HCT116 (cell line): ENCODE measurements around the gene EXD3. TPM values are rescaled to one million over a fixed set of nuclear protein-coding genes. Genes with fewer than 3 reads are reported as not detected.

Experiments
- ATAC-seq: fragments of 200-7000 bp; cut with Tn5 transposase; 2 replicates; pipeline ENCODE4 v1.9.1; 2020; ENCODE audit warnings: mild to moderate bottlenecking, moderate library complexity
- BruUV-seq: library from RNA; stranded (reverse); fragments of 400-500 nt; replicated peaks from 2 replicates; lab custom pipeline; 2021; lab: Mats Ljungman, UMichigan
- CTCF ChIA-PET: fragments of 300-600 bp; sonication (Branson Sonifier 250); formaldehyde crosslinking; loops from one replicate; lab custom pipeline; 2021; ENCODE audit warnings: antibody characterized with exemption; lab: Charles Lee
- POLR2A ChIA-PET: fragments of 300-600, 350-600 bp; sonication (Branson Sonifier 250); formaldehyde crosslinking; loops from one replicate; lab custom pipeline; 2021; ENCODE audit warnings: antibody characterized with exemption; lab: Charles Lee
- RAD21 ChIA-PET, 2 experiments: fragments of 300-600 bp; sonication (Branson Sonifier 250); formaldehyde crosslinking; loops; one replicate each; lab custom pipeline; 2023; ENCODE audit warnings: low total read pairs in 2 of 2; ENCODE audit not compliant: uncharacterized antibody in 2 of 2, unreplicated experiment in 2 of 2, low non-redundant PET in 1 of 2; lab: Charles Lee
- DNase-seq: peaks from one replicate; pipeline ENCODE4 v3.0.0-alpha.2; 2010; ENCODE audit warnings: low read depth, low spot score
- H2AFZ ChIP-seq: fragments of 200-600 bp; shearing (Covaris generic), sonication (generic); 2 replicates; pipeline ENCODE4 v1.6.1; 2017; ENCODE audit warnings: low read depth, mixed run types, mixed read lengths, antibody characterized with exemption, low read length; ENCODE audit not compliant: poor library complexity, severe bottlenecking
- H3K27ac ChIP-seq: 2 replicates; pipeline ENCODE4 v1.5.1; 2012; ENCODE audit warnings: low read depth, low read length
- H3K27me3 ChIP-seq: fragments of 200-600 bp; sonication (generic); 2 replicates; pipeline ENCODE4 v1.6.1; 2016; ENCODE audit warnings: mixed run types, low read length, mixed read lengths; ENCODE audit not compliant: insufficient read depth
- H3K36me3 ChIP-seq, 2 experiments: fragments of 200-500 bp in 1 of 2; fragments of 200-600 bp in 1 of 2; sonication (Bioruptor generic) in 1 of 2; sonication (generic) in 1 of 2; 2 replicates each; pipeline versions ENCODE4 v1.5.1 to v1.6.1; 2014 to 2016; ENCODE audit warnings: low read length in 2 of 2, inconsistent platforms in 1 of 2, mixed read lengths in 1 of 2, mixed run types in 1 of 2; ENCODE audit not compliant: insufficient read depth in 2 of 2, control insufficient read depth in 1 of 2
- H3K4me1 ChIP-seq, 2 experiments: fragments of 200-600 bp in 1 of 2; sonication (generic) in 1 of 2; 2 replicates each; pipeline versions ENCODE4 v1.5.1 to v1.6.1; 2012 to 2017; ENCODE audit warnings: low read length in 2 of 2, inconsistent platforms in 1 of 2, mild to moderate bottlenecking in 1 of 2, mixed read lengths in 1 of 2, mixed run types in 1 of 2, moderate library complexity in 1 of 2; ENCODE audit not compliant: insufficient read depth in 2 of 2, control insufficient read depth in 1 of 2
- H3K4me2 ChIP-seq: fragments of 200-600 bp; sonication (generic); 2 replicates; pipeline ENCODE4 v1.6.1; 2017; ENCODE audit warnings: mixed run types, low read length, mixed read lengths
- H3K4me3 ChIP-seq, 2 experiments: fragments of 200-600 bp in 1 of 2; sonication (generic) in 1 of 2; replicated peaks in 1 of 2; 2 replicates each; pipeline ENCODE4 v1.5.1; 2011 to 2016; ENCODE audit warnings: low read length in 2 of 2, control low read depth in 1 of 2, low read depth in 1 of 2, mild to moderate bottlenecking in 1 of 2, mixed read lengths in 1 of 2, mixed run types in 1 of 2
- H3K79me2 ChIP-seq: fragments of 200-600 bp; sonication (generic); 2 replicates; pipeline ENCODE4 v1.6.1; 2017; ENCODE audit warnings: mild to moderate bottlenecking, mixed run types, low read length, moderate library complexity, mixed read lengths; ENCODE audit not compliant: insufficient read depth
- H3K9ac ChIP-seq: fragments of 200-600 bp; sonication (generic); 2 replicates; pipeline ENCODE4 v1.6.1; 2016; ENCODE audit warnings: low read length, mixed read lengths
- H3K9me2 ChIP-seq: fragments of 200-600 bp; sonication (generic), shearing (Covaris generic); 2 replicates; pipeline ENCODE4 v1.6.1; 2017; ENCODE audit warnings: mixed run types, mild to moderate bottlenecking, moderate library complexity; ENCODE audit not compliant: insufficient read depth
- H3K9me3 ChIP-seq, 2 experiments: fragments of 200-500 bp in 1 of 2; fragments of 200-600 bp in 1 of 2; sonication (Bioruptor generic) in 1 of 2; sonication (generic) in 1 of 2; 2 replicates each; pipeline ENCODE4 v1.6.1; 2014 to 2017; ENCODE audit warnings: low read length in 2 of 2, mixed read lengths in 2 of 2, inconsistent platforms in 1 of 2, low read depth in 1 of 2, mild to moderate bottlenecking in 1 of 2, mixed run types in 1 of 2, moderate library complexity in 1 of 2; ENCODE audit not compliant: control insufficient read depth in 1 of 2, insufficient read depth in 1 of 2
- H4K20me1 ChIP-seq: fragments of 200-600 bp; sonication (generic), shearing (Covaris generic); 2 replicates; pipeline ENCODE4 v1.6.1; 2017; ENCODE audit warnings: mixed run types, mild to moderate bottlenecking, moderate library complexity; ENCODE audit not compliant: insufficient read depth
- ATF3 ChIP-seq: IDR thresholded peaks from 2 replicates; pipeline ENCODE4 v1.6.1; 2012
- CBX3 ChIP-seq: IDR thresholded peaks from 2 replicates; pipeline ENCODE4 v1.6.1; 2012; ENCODE audit warnings: low read depth
- CEBPB ChIP-seq: IDR thresholded peaks from 2 replicates; pipeline ENCODE4 v1.6.1; 2012; ENCODE audit warnings: low read depth
- CTCF ChIP-seq, 3 experiments: fragments of 200-600 bp in 1 of 3; sonication (generic) in 1 of 3; IDR thresholded peaks in 2 of 3; conservative IDR thresholded peaks in 1 of 3; 2 replicates each; pipeline ENCODE4 v1.5.1; 2012 to 2017; ENCODE audit warnings: low read depth in 2 of 3, low read length in 2 of 3, antibody characterized with exemption in 1 of 3, borderline replicate concordance in 1 of 3, control low read depth in 1 of 3, mild to moderate bottlenecking in 1 of 3, mixed read lengths in 1 of 3, mixed run types in 1 of 3, moderate library complexity in 1 of 3; ENCODE audit not compliant: insufficient read depth in 1 of 3
- ELF1 ChIP-seq: IDR thresholded peaks from 2 replicates; pipeline ENCODE4 v1.6.1; 2012; ENCODE audit warnings: low read depth, borderline replicate concordance
- EZH2phosphoT487 ChIP-seq: fragments of 200-600 bp; IDR thresholded peaks from 2 replicates; pipeline ENCODE4 v1.6.1; 2018; ENCODE audit warnings: antibody characterized with exemption, borderline replicate concordance
- FOSL1 ChIP-seq: IDR thresholded peaks from 2 replicates; pipeline ENCODE4 v1.6.1; 2012; ENCODE audit warnings: low read depth
- JUND ChIP-seq: IDR thresholded peaks from 2 replicates; pipeline ENCODE4 v1.6.1; 2012
- MAX ChIP-seq: IDR thresholded peaks from 2 replicates; pipeline ENCODE4 v1.6.1; 2012
- POLR2A ChIP-seq: IDR thresholded peaks from 2 replicates; pipeline ENCODE4 v1.7.0; 2011; ENCODE audit warnings: borderline replicate concordance; ENCODE audit not compliant: insufficient read depth, insufficient read length; ENCODE audit errors: extremely low read depth
- POLR2AphosphoS5 ChIP-seq: IDR thresholded peaks from 2 replicates; pipeline ENCODE4 v1.6.1; 2011; ENCODE audit warnings: mild to moderate bottlenecking, low read depth, low read length, moderate library complexity
- RAD21 ChIP-seq: IDR thresholded peaks from 2 replicates; pipeline ENCODE4 v1.6.1; 2012; ENCODE audit warnings: low read depth, mild to moderate bottlenecking
- REST ChIP-seq: IDR thresholded peaks from 2 replicates; pipeline ENCODE4 v1.6.1; 2012; ENCODE audit warnings: low read depth
- SP1 ChIP-seq: IDR thresholded peaks from 2 replicates; pipeline ENCODE4 v1.6.1; 2012; ENCODE audit warnings: low read depth
- TCF7L2 ChIP-seq: IDR thresholded peaks from 2 replicates; pipeline ENCODE4 v1.7.0; 2011; ENCODE audit warnings: borderline replicate concordance, inconsistent platforms; ENCODE audit not compliant: insufficient read depth, insufficient read length; ENCODE audit errors: extremely low read depth
- YY1 ChIP-seq: IDR thresholded peaks from 2 replicates; pipeline ENCODE4 v1.6.1; 2011; ENCODE audit warnings: low read length, low read depth, moderate library complexity, mild to moderate bottlenecking; ENCODE audit not compliant: insufficient replicate concordance; ENCODE audit errors: extremely low read depth
- ZFX ChIP-seq: fragments of 450-650 bp; IDR thresholded peaks from 2 replicates; pipeline ENCODE4 v1.6.1; 2017
- ZNF274 ChIP-seq: fragments of 200-500 bp; sonication (Bioruptor generic); IDR thresholded peaks from 2 replicates; pipeline ENCODE4 v1.6.1; 2014; ENCODE audit warnings: mild to moderate bottlenecking, low read depth, low read length, inconsistent platforms
- intact Hi-C: fragments of 100-400 bp; cut with micrococcal nuclease; formaldehyde crosslinking; loops from 2 replicates; pipeline ENCODE4 v1.10.0; 2022
- total RNA-seq: library from RNA; stranded (reverse); gene quantifications from one replicate; pipeline ENCODE4 v1.2.1, GENCODE V29; 2021; ENCODE audit not compliant: unreplicated experiment
- TF ChIP-seq, protein P1 (sequence below): IDR thresholded peaks from 2 replicates; pipeline ENCODE4 v1.6.1; 2011; ENCODE audit warnings: mild to moderate bottlenecking, low read length, moderate library complexity; ENCODE audit not compliant: insufficient replicate concordance; ENCODE audit errors: extremely low read depth

Gene EXD3
- total RNA-seq, 1 experiment from 2014 or later: 25.4 TPM

DNA sequence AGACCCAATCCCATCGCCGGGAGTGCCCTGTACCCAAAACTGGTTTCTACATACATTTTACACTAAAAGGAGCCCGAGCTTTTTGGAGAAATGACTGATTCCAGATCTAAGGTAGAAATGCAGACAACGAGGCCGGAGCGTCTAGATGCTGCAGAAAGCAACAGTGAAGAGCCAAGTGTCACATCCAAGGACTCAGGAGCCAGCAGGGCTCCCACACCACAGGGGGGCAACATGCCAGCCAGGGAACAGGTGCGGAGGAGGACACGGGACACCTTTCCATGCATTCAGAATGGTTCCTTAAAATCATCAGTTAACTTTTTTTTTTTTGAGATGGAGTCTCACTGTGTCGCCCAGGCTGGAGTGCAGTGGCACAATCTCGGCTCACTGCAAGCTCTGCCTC is 97.8 kb downstream of the EXD3 start:
- Histone ChIP-seq H3K79me2 (no peaks in the 10 kb centered on the region), H3K27me3 (peaks cover 22% of the 10 kb centered on the region), H3K36me3 (no peaks in the 10 kb centered on the region), H3K27ac (no peak overlapping the region), H4K20me1 (no peaks in the 10 kb centered on the region), H3K9me2 (no peaks in the 10 kb centered on the region), H3K4me2 (no peak overlapping the region), H2AFZ (no peak overlapping the region), H3K4me1 (no peaks in the 10 kb centered on the region), H3K9me3 (no peaks in the 10 kb centered on the region), H3K9ac (no peak overlapping the region), H3K4me3 (no peak overlapping the region)
- POLR2A ChIA-PET: no interaction called here
- CTCF ChIA-PET: no interaction called here
- intact Hi-C loops: no loop called here
- RAD21 ChIA-PET: no interaction called here
- DNase-seq: no peak
- ATAC-seq: no peak
- no TSS peak for BruUV-seq
- TF ChIP-seq RAD21: no peak
- TF ChIP-seq FOSL1: no peak
- no peak for TF ChIP-seq ELF1
- TF ChIP-seq EZH2phosphoT487: no peak
- TF ChIP-seq, protein P1, sequence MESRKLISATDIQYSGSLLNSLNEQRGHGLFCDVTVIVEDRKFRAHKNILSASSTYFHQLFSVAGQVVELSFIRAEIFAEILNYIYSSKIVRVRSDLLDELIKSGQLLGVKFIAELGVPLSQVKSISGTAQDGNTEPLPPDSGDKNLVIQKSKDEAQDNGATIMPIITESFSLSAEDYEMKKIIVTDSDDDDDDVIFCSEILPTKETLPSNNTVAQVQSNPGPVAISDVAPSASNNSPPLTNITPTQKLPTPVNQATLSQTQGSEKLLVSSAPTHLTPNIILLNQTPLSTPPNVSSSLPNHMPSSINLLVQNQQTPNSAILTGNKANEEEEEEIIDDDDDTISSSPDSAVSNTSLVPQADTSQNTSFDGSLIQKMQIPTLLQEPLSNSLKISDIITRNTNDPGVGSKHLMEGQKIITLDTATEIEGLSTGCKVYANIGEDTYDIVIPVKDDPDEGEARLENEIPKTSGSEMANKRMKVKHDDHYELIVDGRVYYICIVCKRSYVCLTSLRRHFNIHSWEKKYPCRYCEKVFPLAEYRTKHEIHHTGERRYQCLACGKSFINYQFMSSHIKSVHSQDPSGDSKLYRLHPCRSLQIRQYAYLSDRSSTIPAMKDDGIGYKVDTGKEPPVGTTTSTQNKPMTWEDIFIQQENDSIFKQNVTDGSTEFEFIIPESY: no peak
- no peak for TF ChIP-seq JUND
- TF ChIP-seq ATF3: no peak
- TF ChIP-seq ZNF274: no peak
- TF ChIP-seq CTCF (IDR thresholded peaks at IDR 0.05 in 2 of 3, conservative IDR thresholded peaks at IDR 0.05 in 1 of 3; ENCODE audit: borderline replicate concordance in 1 of 3, insufficient read depth in 1 of 3, low read depth in 2 of 3, low read length in 2 of 3): no peak
- no peak for TF ChIP-seq POLR2A
- TF ChIP-seq SP1: no peak
- no peak for TF ChIP-seq YY1
- TF ChIP-seq ZFX: no peak
- TF ChIP-seq CBX3: no peak
- TF ChIP-seq REST: no peak
- TF ChIP-seq TCF7L2: no peak
- TF ChIP-seq POLR2AphosphoS5: no peak
- TF ChIP-seq MAX: no peak
- no peak for TF ChIP-seq CEBPB
